ENCODE data around the gene AAK1. TPM values are rescaled to one million over a fixed set of nuclear protein-coding genes. Genes with fewer than 3 reads are reported as not detected.

AAK1 gene
- total RNA-seq, 1 experiment from 2014 or later = 6.8 TPM

- no peak overlapping the region for H3K4me2 ChIP-seq (ENCODE audit: low read depth, low read length, poor library complexity, severe bottlenecking)
- H3K9me2 ChIP-seq (replicated peaks; ENCODE audit: insufficient read depth, low read length) = no peaks in the 10 kb centered on the region
- H3K36me3 ChIP-seq (ENCODE audit: insufficient read depth, low read length) = no peaks in the 10 kb centered on the region
- no peaks in the 10 kb centered on the region for H4K20me1 ChIP-seq (ENCODE audit: insufficient read depth, low read depth, low read length)
- no peaks in the 10 kb centered on the region for H3K9me3 ChIP-seq (ENCODE audit: low read length)
- no peaks in the 10 kb centered on the region for H3K79me2 ChIP-seq (ENCODE audit: low read length)
- H3K4me3 ChIP-seq (ENCODE audit: low read length) = no peak overlapping the region
- no peak overlapping the region for H2AFZ ChIP-seq (ENCODE audit: low read length)
- no peak overlapping the region for H3K9ac ChIP-seq (ENCODE audit: low read length)
- no peaks in the 10 kb centered on the region for H3K4me1 ChIP-seq (ENCODE audit: low read length)
- DNase-seq = no peak
- no peak overlapping the region for H3K27ac ChIP-seq (ENCODE audit: low read length)
- no peaks in the 10 kb centered on the region for H3K27me3 ChIP-seq (ENCODE audit: low read length)
These were observed 177.8 kb downstream of the AAK1 start for GRCh38 chr2:69465513-69466456.

DNA sequence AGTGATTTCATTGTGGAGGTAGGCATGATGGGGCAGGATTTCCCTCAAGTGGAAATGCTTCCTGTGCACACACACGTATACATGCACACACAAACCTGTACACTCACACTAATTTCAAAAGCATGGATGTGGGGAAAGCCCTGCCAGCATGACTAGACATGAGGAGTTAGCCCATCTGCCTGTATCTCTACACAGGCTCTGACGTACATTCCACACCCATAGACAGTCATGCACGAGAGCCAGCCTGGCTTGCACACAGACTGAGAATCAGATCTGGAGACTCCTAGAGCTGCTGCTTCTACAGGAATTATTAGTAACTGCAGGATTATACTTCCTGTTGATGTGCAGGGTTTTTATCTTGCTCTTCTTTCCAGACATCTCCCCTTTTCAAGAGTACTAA is 179.0 kb downstream of the AAK1 start:
- no peaks in the 10 kb centered on the region for H3K36me3 ChIP-seq (ENCODE audit: insufficient read depth, low read length)
- H3K9me2 ChIP-seq (replicated peaks; ENCODE audit: insufficient read depth, low read length) = no peaks in the 10 kb centered on the region
- H3K27me3 ChIP-seq (ENCODE audit: low read length) = no peaks in the 10 kb centered on the region
- no peaks in the 10 kb centered on the region for H4K20me1 ChIP-seq (ENCODE audit: insufficient read depth, low read depth, low read length)
- H3K4me3 ChIP-seq (ENCODE audit: low read length) = no peak overlapping the region
- DNase-seq = no peak
- no peak overlapping the region for H3K27ac ChIP-seq (ENCODE audit: low read length)
- H3K9me3 ChIP-seq (ENCODE audit: low read length) = no peaks in the 10 kb centered on the region
- H3K79me2 ChIP-seq (ENCODE audit: low read length) = no peaks in the 10 kb centered on the region
- H3K4me2 ChIP-seq (ENCODE audit: low read depth, low read length, poor library complexity, severe bottlenecking) = no peak overlapping the region
- H2AFZ ChIP-seq (ENCODE audit: low read length) = no peak overlapping the region
- no peaks in the 10 kb centered on the region for H3K4me1 ChIP-seq (ENCODE audit: low read length)
- H3K9ac ChIP-seq (ENCODE audit: low read length) = no peak overlapping the region

GRCh38 chr2:69462780-69463179 is 180.8 kb downstream of the AAK1 start:
- Histone ChIP-seq H3K9ac (ENCODE audit: low read length) (no peak overlapping the region), H3K9me2 (replicated peaks; ENCODE audit: insufficient read depth, low read length) (no peaks in the 10 kb centered on the region), H3K9me3 (ENCODE audit: low read length) (no peaks in the 10 kb centered on the region), H4K20me1 (ENCODE audit: insufficient read depth, low read depth, low read length) (no peaks in the 10 kb centered on the region), H3K36me3 (ENCODE audit: insufficient read depth, low read length) (no peaks in the 10 kb centered on the region), H3K27me3 (ENCODE audit: low read length) (no peaks in the 10 kb centered on the region), H3K27ac (ENCODE audit: low read length) (no peak overlapping the region), H3K4me2 (ENCODE audit: low read depth, low read length, poor library complexity, severe bottlenecking) (no peak overlapping the region), H2AFZ (ENCODE audit: low read length) (no peak overlapping the region), H3K4me1 (ENCODE audit: low read length) (no peaks in the 10 kb centered on the region), H3K79me2 (ENCODE audit: low read length) (no peaks in the 10 kb centered on the region), H3K4me3 (ENCODE audit: low read length) (no peak overlapping the region)
- no peak for DNase-seq

DNA sequence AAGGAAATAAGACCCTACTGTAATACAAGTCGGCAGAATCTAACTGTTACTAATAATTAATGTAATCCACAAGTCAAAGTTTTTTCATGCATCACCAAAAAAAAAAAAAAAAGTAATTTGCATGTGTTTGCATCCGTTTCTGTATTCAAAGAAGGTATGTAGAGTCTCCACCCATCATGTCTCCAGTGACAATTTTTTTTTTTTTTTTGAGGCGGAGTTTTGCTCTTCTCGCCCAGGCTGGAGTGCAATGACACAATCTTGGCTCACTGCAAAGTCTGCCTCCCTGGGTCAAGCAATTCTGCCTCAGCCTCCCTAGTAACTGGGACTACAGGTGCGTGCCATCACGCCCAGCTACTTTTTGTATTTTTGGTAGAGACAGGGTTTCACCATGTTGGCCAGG is 182.1 kb downstream of the AAK1 start:
- H3K36me3 ChIP-seq (ENCODE audit: insufficient read depth, low read length) = no peaks in the 10 kb centered on the region
- H3K9me2 ChIP-seq (replicated peaks; ENCODE audit: insufficient read depth, low read length) = no peaks in the 10 kb centered on the region
- no peaks in the 10 kb centered on the region for H3K79me2 ChIP-seq (ENCODE audit: low read length)
- no peak overlapping the region for H3K4me2 ChIP-seq (ENCODE audit: low read depth, low read length, poor library complexity, severe bottlenecking)
- no peak overlapping the region for H3K4me3 ChIP-seq (ENCODE audit: low read length)
- H2AFZ ChIP-seq (ENCODE audit: low read length) = no peak overlapping the region
- no peaks in the 10 kb centered on the region for H4K20me1 ChIP-seq (ENCODE audit: insufficient read depth, low read depth, low read length)
- H3K27ac ChIP-seq (ENCODE audit: low read length) = no peak overlapping the region
- no peaks in the 10 kb centered on the region for H3K9me3 ChIP-seq (ENCODE audit: low read length)
- H3K27me3 ChIP-seq (ENCODE audit: low read length) = no peaks in the 10 kb centered on the region
- no peak for DNase-seq
- no peak overlapping the region for H3K9ac ChIP-seq (ENCODE audit: low read length)
- H3K4me1 ChIP-seq (ENCODE audit: low read length) = no peaks in the 10 kb centered on the region

GRCh38 chr2:69459936-69460335 is 183.6 kb downstream of the AAK1 start:
- no peaks in the 10 kb centered on the region for H3K27me3 ChIP-seq (ENCODE audit: low read length)
- no peak overlapping the region for H2AFZ ChIP-seq (ENCODE audit: low read length)
- no peaks in the 10 kb centered on the region for H3K79me2 ChIP-seq (ENCODE audit: low read length)
- H4K20me1 ChIP-seq (ENCODE audit: insufficient read depth, low read depth, low read length) = no peaks in the 10 kb centered on the region
- DNase-seq = no peak
- H3K4me2 ChIP-seq (ENCODE audit: low read depth, low read length, poor library complexity, severe bottlenecking) = no peak overlapping the region
- no peak overlapping the region for H3K4me3 ChIP-seq (ENCODE audit: low read length)
- no peak overlapping the region for H3K27ac ChIP-seq (ENCODE audit: low read length)
- no peaks in the 10 kb centered on the region for H3K36me3 ChIP-seq (ENCODE audit: insufficient read depth, low read length)
- H3K9me3 ChIP-seq (ENCODE audit: low read length) = no peaks in the 10 kb centered on the region
- no peaks in the 10 kb centered on the region for H3K4me1 ChIP-seq (ENCODE audit: low read length)
- H3K9me2 ChIP-seq (replicated peaks; ENCODE audit: insufficient read depth, low read length) = no peaks in the 10 kb centered on the region
- no peak overlapping the region for H3K9ac ChIP-seq (ENCODE audit: low read length)

DNA sequence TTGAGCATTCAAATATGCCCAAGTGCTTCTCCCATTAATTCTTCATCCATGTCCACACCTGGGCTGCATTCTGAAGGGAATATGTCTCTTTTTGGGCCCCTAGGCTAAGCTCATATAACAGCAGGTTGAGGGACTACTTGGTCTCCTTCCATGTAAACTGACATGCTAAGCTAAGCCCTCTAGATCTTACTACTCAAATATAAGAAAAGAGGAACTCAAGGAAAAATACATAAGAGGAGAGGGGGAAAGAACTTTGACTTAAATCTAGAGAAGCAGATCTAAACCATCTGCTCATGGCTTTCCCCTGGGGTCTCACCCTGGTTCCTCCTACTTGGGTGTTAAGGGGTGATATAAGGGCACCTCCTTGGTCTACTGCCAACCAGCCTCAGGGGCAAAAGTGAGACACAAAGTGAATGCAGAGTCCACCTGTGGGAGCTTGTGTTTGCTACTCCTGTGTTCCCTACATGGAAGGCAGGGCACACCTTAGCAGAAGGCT is 186.5 kb downstream of the AAK1 start:
- H2AFZ ChIP-seq (ENCODE audit: low read length) = no peak overlapping the region

GRCh38 chr2:69456154-69456553 is 187.4 kb downstream of the AAK1 start:
- H3K4me2 ChIP-seq (ENCODE audit: low read depth, low read length, poor library complexity, severe bottlenecking) = no peak overlapping the region
- no peak overlapping the region for H2AFZ ChIP-seq (ENCODE audit: low read length)
- no peaks in the 10 kb centered on the region for H3K36me3 ChIP-seq (ENCODE audit: insufficient read depth, low read length)
- no peaks in the 10 kb centered on the region; the same call in 1 of the 2 replicates for H3K4me1 ChIP-seq (ENCODE audit: low read length)
- H3K27me3 ChIP-seq (ENCODE audit: low read length) = no peaks in the 10 kb centered on the region
- H3K9ac ChIP-seq (ENCODE audit: low read length) = no peak overlapping the region
- no peaks in the 10 kb centered on the region for H3K79me2 ChIP-seq (ENCODE audit: low read length)
- no peaks in the 10 kb centered on the region for H3K9me3 ChIP-seq (ENCODE audit: low read length)
- DNase-seq = no peak
- H3K9me2 ChIP-seq (replicated peaks; ENCODE audit: insufficient read depth, low read length) = no peaks in the 10 kb centered on the region
- H3K27ac ChIP-seq (ENCODE audit: low read length) = no peak overlapping the region
- H3K4me3 ChIP-seq (ENCODE audit: low read length) = no peak overlapping the region
- no peaks in the 10 kb centered on the region for H4K20me1 ChIP-seq (ENCODE audit: insufficient read depth, low read depth, low read length)

More for the DNA sequence above, 186.5 kb downstream of the AAK1 start:
- Histone ChIP-seq H3K27me3 (ENCODE audit: low read length) (no peaks in the 10 kb centered on the region), H3K9me2 (replicated peaks; ENCODE audit: insufficient read depth, low read length) (no peaks in the 10 kb centered on the region), H3K9ac (ENCODE audit: low read length) (no peak overlapping the region), H4K20me1 (ENCODE audit: insufficient read depth, low read depth, low read length) (no peaks in the 10 kb centered on the region), H3K36me3 (ENCODE audit: insufficient read depth, low read length) (no peaks in the 10 kb centered on the region), H3K4me3 (ENCODE audit: low read length) (no peak overlapping the region), H3K9me3 (ENCODE audit: low read length) (no peaks in the 10 kb centered on the region), H3K4me2 (ENCODE audit: low read depth, low read length, poor library complexity, severe bottlenecking) (no peak overlapping the region), H3K27ac (ENCODE audit: low read length) (no peak overlapping the region), H3K4me1 (ENCODE audit: low read length) (no peaks in the 10 kb centered on the region; the same call in 1 of the 2 replicates), H3K79me2 (ENCODE audit: low read length) (no peaks in the 10 kb centered on the region)
- no peak for DNase-seq

- DNase-seq = no peak
- Histone ChIP-seq H2AFZ (ENCODE audit: low read length) (no peak overlapping the region), H3K27me3 (ENCODE audit: low read length) (no peaks in the 10 kb centered on the region), H3K4me2 (ENCODE audit: low read depth, low read length, poor library complexity, severe bottlenecking) (no peak overlapping the region), H3K4me3 (ENCODE audit: low read length) (no peak overlapping the region), H3K9ac (ENCODE audit: low read length) (no peak overlapping the region), H3K4me1 (ENCODE audit: low read length) (no peaks in the 10 kb centered on the region; the same call in 1 of the 2 replicates), H3K36me3 (ENCODE audit: insufficient read depth, low read length) (no peaks in the 10 kb centered on the region), H3K9me2 (replicated peaks; ENCODE audit: insufficient read depth, low read length) (no peaks in the 10 kb centered on the region), H3K79me2 (ENCODE audit: low read length) (no peaks in the 10 kb centered on the region), H3K27ac (ENCODE audit: low read length) (no peak overlapping the region), H3K9me3 (ENCODE audit: low read length) (no peaks in the 10 kb centered on the region), H4K20me1 (ENCODE audit: insufficient read depth, low read depth, low read length) (no peaks in the 10 kb centered on the region)
These were observed 188.6 kb downstream of the AAK1 start for GRCh38 chr2:69454976-69455375.

Measured in Karpas-422 (cell line).